Stimulated activated naive CD8-positive, alpha-beta T cell treated with anti-CD3 and anti-CD28 coated beads, Interleukin-15, Interleukin-2, amounts not matched to agents 100 ng/mL and 50 ng/mL, for 24 hours (primary cell): ENCODE measurements around the gene RDH5.

Source experiments
- H3K27ac Mint-ChIP-seq: one replicate; pipeline ENCODE4 v1.8.0; 2021; ENCODE audit warnings: mild to moderate bottlenecking, mixed read lengths
- H3K27me3 Mint-ChIP-seq: one replicate; pipeline ENCODE4 v1.8.0; 2021; ENCODE audit warnings: mixed read lengths
- H3K36me3 Mint-ChIP-seq: one replicate; pipeline ENCODE4 v1.8.0; 2021; ENCODE audit warnings: low read depth, mixed read lengths
- H3K4me1 Mint-ChIP-seq: one replicate; pipeline ENCODE4 v1.8.0; 2021; ENCODE audit warnings: low read depth, mixed read lengths
- H3K4me3 Mint-ChIP-seq: one replicate; pipeline ENCODE4 v1.8.0; 2021; ENCODE audit warnings: mild to moderate bottlenecking, mixed read lengths
- H3K9me3 Mint-ChIP-seq: one replicate; pipeline ENCODE4 v1.8.0; 2021; ENCODE audit warnings: mixed read lengths

The RDH5 gene

DNA sequence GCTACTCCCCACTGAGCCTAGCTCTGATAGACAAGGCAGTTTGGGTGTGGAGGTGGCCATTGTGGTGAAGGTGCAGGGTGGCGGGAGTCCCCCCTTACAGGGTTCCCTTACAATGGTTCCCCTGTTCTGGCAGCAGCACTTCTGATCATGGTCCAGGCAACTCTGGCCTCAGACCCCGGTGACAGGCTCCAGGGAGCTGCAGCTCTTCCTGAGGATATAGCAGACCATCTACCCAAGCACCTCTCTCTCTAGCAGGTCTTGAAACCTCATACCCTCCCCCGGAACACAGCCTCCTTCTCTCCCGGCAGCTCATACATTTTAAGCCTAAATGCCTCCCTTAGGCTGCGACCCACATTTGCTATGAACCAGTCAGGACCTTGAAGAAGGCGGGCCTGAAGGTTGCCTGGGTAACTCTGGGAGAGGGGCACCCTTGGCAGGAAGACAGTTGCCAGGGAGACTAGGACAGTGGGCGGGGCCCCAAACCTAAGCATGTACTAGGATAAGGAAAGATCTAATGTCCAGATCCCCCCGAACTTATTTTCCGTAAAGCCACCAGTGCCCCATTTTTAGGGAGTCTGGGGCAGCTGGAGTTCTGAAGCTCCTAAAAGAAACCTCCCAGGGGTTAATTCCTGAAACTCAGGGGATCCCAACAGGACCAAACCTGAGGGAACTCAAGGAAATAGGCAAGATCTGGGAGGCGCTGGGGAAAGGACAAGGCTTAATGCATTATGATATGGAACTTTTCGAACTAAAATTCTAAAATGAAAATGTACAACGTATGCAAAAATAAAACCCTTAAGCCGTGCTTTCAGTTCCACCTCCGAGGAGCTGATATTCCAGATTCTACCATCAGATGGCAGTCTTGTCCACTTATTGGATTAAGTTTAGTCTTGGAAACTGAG lies 18.2 kb downstream of the RDH5 start:
- H3K27me3 Mint-ChIP-seq: no peaks in the 10 kb centered on the region
- no peaks in the 10 kb centered on the region for H3K9me3 Mint-ChIP-seq
- peaks cover 30% of the 10 kb centered on the region for H3K4me1 Mint-ChIP-seq
- H3K4me3 Mint-ChIP-seq: peak overlapping the region; percentile 82
- H3K27ac Mint-ChIP-seq: peak overlapping the region; percentile 81
- no peaks in the 10 kb centered on the region for H3K36me3 Mint-ChIP-seq

DNA sequence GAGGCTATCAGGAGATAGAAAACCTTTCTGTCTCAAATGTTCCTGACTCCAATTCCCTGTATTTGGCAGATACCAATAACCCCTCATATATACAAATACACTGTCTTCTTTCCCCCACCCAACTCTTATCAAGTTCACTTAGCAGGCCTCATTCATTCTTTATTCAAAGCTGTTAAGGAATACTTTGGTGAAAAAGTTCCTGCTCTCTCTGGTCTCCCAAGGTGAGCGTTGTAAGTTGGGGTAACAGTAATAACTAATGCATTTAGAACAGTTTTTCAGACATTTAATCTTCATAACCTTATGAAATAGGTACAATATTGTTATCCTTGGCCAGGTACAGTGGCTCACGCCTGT lies 18.8 kb downstream of the RDH5 start:
- Mint-ChIP-seq H3K36me3 (no peaks in the 10 kb centered on the region), H3K4me3 (peak overlapping the region; percentile 82), H3K27me3 (no peaks in the 10 kb centered on the region), H3K9me3 (no peaks in the 10 kb centered on the region), H3K4me1 (peaks cover 34% of the 10 kb centered on the region), H3K27ac (no peak overlapping the region)

DNA sequence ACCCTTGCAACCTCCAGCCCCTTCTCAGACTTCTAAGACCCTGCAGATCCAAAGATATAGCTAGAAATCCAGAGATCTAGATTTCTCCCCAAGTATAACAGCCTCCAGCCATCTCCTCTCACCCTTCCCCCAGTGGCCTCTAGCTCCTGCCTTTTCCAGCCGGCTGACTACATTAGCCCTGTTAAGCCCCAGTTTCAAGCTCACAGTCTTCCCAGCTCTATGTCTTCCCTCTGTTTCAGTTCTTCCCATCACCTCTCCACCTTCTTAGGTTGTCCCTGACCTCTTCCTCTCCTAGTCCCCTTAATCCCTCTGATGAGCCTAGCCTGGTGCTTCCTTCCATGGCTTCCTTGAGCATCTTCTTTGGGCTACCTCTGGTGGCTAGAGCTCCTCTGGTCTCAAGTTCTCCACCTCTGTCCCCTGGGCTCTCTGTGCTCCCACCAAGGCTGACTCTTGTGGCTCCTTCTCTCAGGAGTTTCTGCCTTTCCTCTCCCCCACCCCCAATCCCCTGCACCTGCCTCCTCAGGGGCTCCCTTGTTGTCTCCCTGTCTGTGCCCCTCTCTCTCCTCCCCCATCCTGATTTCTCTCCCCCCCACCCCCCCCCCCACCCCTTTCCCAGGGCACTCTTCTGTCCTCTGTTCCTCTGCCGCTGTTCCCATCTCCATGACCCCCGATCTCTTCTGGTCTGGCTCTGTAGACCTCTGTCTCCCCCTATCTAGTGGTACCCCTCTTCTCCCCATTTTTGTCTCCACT lies 21.9 kb downstream of the RDH5 start:
- Mint-ChIP-seq H3K27ac (peak overlapping the region; percentile 76), H3K27me3 (no peaks in the 10 kb centered on the region), H3K36me3 (no peaks in the 10 kb centered on the region), H3K9me3 (no peaks in the 10 kb centered on the region), H3K4me1 (peaks cover 52% of the 10 kb centered on the region), H3K4me3 (peak overlapping the region; percentile 80)

DNA sequence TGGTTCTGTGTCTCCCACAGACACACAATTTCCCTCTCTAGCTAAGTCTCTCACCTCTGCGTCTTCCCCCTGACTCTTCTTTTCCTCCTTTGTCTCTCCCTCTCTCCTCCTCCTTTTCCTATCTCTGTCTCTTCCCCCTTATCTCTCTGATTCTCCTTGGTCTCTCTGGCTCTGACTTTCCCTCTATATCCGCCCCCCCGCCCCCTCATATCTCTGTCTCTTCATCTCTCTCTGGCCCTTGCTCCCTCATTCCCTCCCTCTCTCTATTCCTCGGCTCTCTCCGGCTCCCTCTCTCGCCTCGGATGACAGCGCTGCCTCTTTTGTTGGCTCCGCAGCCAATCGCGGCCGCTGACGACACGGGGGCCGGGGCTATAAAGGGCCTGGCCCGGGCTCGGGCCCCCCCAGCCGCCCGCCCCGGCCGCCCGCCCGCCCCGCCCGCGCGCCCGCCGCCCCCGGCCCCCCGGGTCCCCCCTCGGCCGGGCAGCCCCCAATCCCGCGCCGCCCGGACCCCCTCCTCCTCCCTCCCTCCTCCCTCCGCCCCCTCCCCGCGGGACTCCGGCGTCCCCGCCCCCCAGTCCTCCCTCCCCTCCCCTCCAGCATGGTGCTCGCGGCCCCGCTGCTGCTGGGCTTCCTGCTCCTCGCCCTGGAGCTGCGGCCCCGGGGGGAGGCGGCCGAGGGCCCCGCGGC lies 22.7 kb downstream of the RDH5 start, which contains the start of gene GDF11:
GDF11 (plus strand) TSS at position 404 of the 687 bp plus-strand sequence; CDS start at position 599, 195 bp downstream.
- Mint-ChIP-seq H3K9me3 (no peaks in the 10 kb centered on the region), H3K36me3 (no peaks in the 10 kb centered on the region), H3K4me3 (peak within 1 kb of the TSS; percentile 88), H3K27ac (peak within 1 kb of the TSS; percentile 76), H3K4me1 (peaks cover 44% of the 10 kb centered on the region), H3K27me3 (no peaks in the 10 kb centered on the region)

DNA sequence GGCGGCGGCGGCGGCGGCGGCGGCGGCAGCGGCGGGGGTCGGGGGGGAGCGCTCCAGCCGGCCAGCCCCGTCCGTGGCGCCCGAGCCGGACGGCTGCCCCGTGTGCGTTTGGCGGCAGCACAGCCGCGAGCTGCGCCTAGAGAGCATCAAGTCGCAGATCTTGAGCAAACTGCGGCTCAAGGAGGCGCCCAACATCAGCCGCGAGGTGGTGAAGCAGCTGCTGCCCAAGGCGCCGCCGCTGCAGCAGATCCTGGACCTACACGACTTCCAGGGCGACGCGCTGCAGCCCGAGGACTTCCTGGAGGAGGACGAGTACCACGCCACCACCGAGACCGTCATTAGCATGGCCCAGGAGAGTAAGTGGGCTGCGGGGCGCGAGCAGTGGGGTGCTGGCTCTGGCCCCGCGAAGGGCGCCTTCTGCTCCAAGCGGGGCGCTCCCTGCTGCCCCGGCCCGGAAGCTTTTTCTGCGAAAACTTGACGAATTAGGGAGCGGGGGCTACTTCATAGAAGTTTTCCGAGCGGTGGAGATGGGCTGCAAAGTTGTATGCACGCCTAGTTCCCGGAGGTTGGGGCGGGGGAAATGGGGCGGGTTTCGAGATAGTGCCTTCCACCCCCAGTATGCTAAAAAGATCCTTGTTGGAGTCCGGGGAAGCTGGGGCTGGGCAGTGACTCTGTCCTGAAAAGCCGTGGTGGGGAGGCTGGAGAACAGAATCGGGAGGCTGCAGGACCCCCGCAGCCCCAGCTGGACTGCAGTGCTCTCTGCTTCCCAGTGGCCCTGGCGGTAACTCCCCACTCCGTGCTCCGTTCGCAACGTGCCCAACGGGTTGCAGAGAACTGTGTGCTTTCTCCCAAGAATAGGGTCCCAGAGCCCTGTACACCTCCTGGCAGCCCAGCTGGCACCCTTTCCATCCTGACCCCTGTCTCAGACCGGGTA lies 23.5 kb downstream of the RDH5 start:
- Mint-ChIP-seq H3K27ac (peak overlapping the region; percentile 54), H3K27me3 (no peaks in the 10 kb centered on the region), H3K4me3 (peak overlapping the region; percentile 88), H3K9me3 (no peaks in the 10 kb centered on the region), H3K4me1 (peaks cover 38% of the 10 kb centered on the region), H3K36me3 (no peaks in the 10 kb centered on the region)

DNA sequence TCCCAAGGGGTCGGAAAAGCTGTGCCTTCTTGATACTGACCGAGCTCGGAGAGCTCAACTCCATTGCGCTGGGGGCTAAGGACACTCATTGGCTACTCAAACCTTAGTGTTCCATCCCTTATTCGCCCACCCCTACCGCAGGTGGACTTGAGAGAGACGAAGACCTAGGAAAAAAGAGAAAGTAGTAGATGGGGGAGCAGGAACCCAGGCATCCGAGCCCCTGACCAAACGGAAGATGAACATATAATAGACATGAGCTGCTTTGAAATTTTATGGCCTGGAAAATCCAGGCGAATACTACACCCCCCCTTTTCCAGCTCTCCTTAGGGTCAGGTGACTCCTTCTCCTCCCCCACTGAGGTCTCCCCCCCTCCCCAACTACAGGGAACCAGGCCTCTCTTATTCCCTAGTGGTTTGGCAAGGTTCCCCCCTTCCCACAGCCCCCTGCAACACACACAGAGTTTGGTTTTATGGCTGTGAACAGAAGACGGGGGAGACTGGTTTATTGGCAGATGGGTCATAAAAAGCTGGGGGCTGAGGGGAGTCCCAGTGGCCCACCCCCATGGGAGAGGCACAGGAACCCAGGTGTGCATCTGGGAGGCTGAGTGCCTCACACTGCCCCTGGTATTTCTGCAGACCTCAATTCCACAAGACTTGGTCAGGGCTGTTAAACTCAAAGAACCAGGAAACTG lies 24.3 kb downstream of the RDH5 start:
- no peaks in the 10 kb centered on the region for H3K36me3 Mint-ChIP-seq
- peaks cover 38% of the 10 kb centered on the region for H3K4me1 Mint-ChIP-seq
- H3K27ac Mint-ChIP-seq: no peak overlapping the region
- H3K9me3 Mint-ChIP-seq: no peaks in the 10 kb centered on the region
- H3K27me3 Mint-ChIP-seq: no peaks in the 10 kb centered on the region
- H3K4me3 Mint-ChIP-seq: peak overlapping the region; percentile 88

DNA sequence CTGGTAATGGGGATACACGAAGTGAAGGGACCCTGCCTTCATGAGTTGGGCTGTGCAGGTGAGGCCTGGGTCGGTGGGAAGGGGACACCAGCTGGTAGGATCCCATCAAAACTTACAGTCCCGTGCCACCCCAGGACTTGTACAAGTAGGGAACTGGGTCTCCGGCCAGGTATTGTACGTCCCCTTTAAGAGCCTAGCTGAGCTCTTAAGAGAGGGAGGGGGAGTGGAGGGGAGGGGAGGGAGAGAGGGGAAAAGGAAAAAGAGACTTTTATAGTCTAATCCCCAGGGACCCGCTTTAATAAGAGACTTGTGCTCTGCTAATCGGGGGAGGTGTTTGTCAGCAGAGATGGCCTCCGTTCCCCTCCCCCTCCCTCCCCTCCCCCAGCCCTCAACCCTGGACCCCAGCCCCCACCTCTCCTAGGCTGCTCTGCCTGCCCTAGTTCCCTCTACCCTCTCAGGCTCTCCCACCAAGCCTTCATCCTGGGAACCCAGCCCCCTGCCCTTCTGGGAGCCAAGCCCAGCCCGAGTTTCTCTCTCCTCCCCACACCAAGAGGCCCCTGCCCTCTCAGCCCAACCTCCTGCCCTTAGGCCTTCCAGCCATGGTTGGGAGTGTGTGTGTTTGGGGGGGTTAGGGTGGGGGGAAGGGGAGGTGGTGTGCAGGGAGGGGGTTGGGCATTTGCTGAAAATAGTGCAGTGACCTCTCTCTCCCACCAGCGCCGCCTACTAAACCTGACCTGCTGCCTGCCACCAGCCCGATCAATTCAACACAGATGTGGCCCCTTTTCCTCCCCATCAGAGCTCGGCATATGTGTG lies 25.4 kb downstream of the RDH5 start:
- Mint-ChIP-seq H3K27ac (no peak overlapping the region), H3K4me3 (no peak overlapping the region), H3K36me3 (peaks cover 4% of the 10 kb centered on the region), H3K27me3 (no peaks in the 10 kb centered on the region), H3K4me1 (peaks cover 38% of the 10 kb centered on the region), H3K9me3 (no peaks in the 10 kb centered on the region)

DNA sequence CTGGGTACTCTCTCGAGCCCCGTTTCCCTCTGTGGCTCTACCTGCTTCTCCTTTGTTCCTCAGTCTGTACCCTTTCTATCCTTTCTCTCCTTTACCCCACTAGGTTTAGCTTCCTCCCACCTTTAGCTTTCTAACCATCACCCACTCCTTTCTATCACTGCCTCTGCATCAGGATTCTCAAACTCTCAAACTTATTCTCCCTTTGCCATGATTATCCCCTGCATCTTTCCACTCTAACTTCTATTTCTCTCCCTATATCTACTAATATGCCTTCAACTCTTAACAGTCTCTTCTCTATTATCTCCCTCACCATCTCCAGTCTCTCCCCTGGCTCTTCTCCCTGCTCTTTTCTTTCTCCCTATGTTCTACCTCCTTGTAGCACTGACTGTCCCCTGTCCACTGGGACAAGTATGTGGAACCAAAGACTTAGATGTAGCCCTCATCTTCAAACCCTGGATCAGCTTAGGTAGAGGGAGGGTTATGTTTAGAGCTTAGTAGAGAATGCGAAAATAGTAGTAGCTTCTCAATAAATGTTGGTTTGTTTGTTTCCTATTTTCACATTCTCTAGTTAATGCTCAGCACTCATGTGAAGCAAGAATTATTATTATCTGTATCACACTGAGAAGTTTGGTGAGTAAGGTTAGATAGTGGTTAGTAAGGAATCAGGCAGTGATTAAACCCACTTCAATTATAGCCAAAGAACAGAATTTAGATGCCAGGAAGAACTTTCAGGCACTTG lies 26.1 kb downstream of the RDH5 start:
- Mint-ChIP-seq H3K27ac (no peak overlapping the region), H3K36me3 (peaks cover 8% of the 10 kb centered on the region), H3K9me3 (no peaks in the 10 kb centered on the region), H3K4me3 (no peak overlapping the region), H3K27me3 (no peaks in the 10 kb centered on the region), H3K4me1 (peaks cover 35% of the 10 kb centered on the region)

DNA sequence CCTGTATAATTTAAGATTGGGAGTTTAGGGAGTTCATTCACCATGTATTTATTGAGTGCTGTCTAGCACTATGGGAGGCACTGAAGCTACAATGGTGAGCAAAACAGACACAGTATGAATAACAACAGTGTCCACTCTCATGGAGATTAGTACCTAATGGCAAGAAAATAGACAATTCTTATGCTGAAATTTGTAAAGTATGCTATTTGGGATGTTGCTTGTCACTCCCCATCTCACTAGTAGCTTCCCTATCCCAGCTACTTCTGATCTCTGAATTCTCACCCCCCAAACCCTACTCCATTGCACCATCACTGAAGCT lies 26.7 kb downstream of the RDH5 start:
- Mint-ChIP-seq H3K27me3 (no peaks in the 10 kb centered on the region), H3K36me3 (peaks cover 8% of the 10 kb centered on the region), H3K27ac (no peak overlapping the region), H3K4me3 (no peak overlapping the region), H3K4me1 (peaks cover 34% of the 10 kb centered on the region), H3K9me3 (no peaks in the 10 kb centered on the region)

DNA sequence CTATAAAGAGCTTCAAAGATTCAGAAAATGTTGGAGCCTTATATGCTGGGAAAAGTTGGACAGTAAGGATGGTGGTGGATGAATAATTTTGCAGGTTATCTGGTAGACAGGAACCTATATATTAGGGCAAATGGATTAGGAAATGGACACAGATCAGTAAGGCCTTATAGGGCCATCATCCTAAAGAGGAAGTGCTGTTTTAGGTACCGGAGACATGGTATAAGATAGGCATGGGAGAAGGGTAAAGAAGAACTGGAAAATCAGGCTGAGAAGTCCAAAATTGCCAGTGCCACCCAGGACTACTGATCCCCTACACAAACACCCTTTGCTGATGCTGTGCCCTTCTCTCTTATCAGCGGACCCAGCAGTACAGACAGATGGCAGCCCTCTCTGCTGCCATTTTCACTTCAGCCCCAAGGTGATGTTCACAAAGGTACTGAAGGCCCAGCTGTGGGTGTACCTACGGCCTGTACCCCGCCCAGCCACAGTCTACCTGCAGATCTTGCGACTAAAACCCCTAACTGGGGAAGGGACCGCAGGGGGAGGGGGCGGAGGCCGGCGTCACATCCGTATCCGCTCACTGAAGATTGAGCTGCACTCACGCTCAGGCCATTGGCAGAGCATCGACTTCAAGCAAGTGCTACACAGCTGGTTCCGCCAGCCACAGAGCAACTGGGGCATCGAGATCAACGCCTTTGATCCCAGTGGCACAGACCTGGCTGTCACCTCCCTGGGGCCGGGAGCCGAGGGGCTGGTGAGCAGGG lies 28.2 kb downstream of the RDH5 start:
- no peaks in the 10 kb centered on the region for H3K9me3 Mint-ChIP-seq
- no peaks in the 10 kb centered on the region for H3K27me3 Mint-ChIP-seq
- H3K4me1 Mint-ChIP-seq: peaks cover 24% of the 10 kb centered on the region
- H3K27ac Mint-ChIP-seq: no peak overlapping the region
- H3K36me3 Mint-ChIP-seq: peaks cover 18% of the 10 kb centered on the region
- no peak overlapping the region for H3K4me3 Mint-ChIP-seq

DNA sequence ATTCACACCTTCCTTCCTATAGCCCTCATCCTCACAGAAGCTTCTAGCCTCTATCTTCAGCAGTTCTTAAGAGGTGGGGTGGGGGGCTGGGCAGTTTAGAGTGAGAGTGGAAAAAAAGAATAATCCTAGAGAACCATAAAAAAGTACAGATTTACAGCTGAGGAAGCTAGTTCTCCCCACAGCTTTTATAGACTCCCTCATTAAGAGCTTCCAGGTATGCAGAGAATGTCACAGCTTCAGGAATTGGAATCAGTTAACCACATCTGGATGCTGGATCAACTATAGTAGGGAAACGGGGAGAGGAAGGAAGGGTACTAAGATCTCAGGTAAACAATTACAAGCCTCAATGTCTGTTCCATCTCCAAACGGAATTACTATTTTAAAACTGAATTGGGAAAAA lies 35.1 kb downstream of the RDH5 start:
- Mint-ChIP-seq H3K9me3 (no peaks in the 10 kb centered on the region), H3K4me1 (peaks cover 7% of the 10 kb centered on the region), H3K27ac (peak overlapping the region; percentile 5), H3K36me3 (peaks cover 58% of the 10 kb centered on the region), H3K27me3 (no peaks in the 10 kb centered on the region), H3K4me3 (no peak overlapping the region)

DNA sequence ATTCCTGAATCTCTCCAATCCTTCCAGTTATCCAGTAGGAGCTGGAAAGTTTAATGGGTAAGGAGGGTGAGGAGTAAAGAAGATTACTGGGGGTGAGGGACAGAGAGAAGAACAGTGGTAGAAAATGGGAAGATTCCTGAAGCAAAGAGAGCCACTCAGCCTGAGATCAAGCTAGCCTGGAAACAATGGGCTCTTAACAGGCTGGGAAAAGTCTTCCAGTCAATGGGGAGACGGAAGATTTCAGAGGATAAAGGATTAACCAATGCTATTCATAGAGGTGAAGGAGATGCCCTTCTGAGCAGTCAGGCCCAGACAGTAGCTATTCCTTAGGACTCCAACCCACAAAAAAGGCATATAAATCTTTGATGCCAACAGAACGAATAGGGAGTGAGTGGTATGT lies 37.5 kb downstream of the RDH5 start:
- H3K4me3 Mint-ChIP-seq: no peak overlapping the region
- H3K27me3 Mint-ChIP-seq: no peaks in the 10 kb centered on the region
- H3K27ac Mint-ChIP-seq: no peak overlapping the region
- peaks cover 21% of the 10 kb centered on the region for H3K4me1 Mint-ChIP-seq
- peaks cover 64% of the 10 kb centered on the region for H3K36me3 Mint-ChIP-seq
- H3K9me3 Mint-ChIP-seq: no peaks in the 10 kb centered on the region
